ENCODE measurements around the gene SIDT2. TPM values are rescaled to one million over a fixed set of nuclear protein-coding genes. Genes with fewer than 3 reads are reported as not detected.

The SIDT2 gene
- polyA plus RNA-seq, 1 donor from 2014 or later = 11.1 TPM

GRCh38 chr11:117160826-117161225 is 17.7 kb upstream of the SIDT2 start:
- H4K20me1 ChIP-seq (ENCODE audit: insufficient read depth) = peaks cover 4% of the 10 kb centered on the region

GRCh38 chr11:117166491-117166890 is 12.1 kb upstream of the SIDT2 start:
- H3K9me3 ChIP-seq (ENCODE audit: low read length) = no peaks in the 10 kb centered on the region
- H4K20me1 ChIP-seq (ENCODE audit: insufficient read depth) = no peaks in the 10 kb centered on the region
- H3K79me2 ChIP-seq (replicated peaks; ENCODE audit: insufficient read depth, low read length) = peaks cover 9% of the 10 kb centered on the region
- no peak overlapping the region for H3K4me3 ChIP-seq (ENCODE audit: low read length)
- H3K27ac ChIP-seq (ENCODE audit: low read length) = no peak overlapping the region
- H3K9ac ChIP-seq (ENCODE audit: low read length) = no peak overlapping the region
- peaks cover 4% of the 10 kb centered on the region for H3K36me3 ChIP-seq (ENCODE audit: insufficient read depth, low read length)
- H3K4me2 ChIP-seq (ENCODE audit: low read length) = no peak overlapping the region
- no peaks in the 10 kb centered on the region for H3K9me2 ChIP-seq (ENCODE audit: insufficient read depth, low read length)
- H3K27me3 ChIP-seq (ENCODE audit: insufficient read depth, low read depth, low read length) = no peaks in the 10 kb centered on the region
- H2AFZ ChIP-seq (ENCODE audit: low read depth, low read length) = no peak overlapping the region
- no peaks in the 10 kb centered on the region for H3F3A ChIP-seq (ENCODE audit: insufficient read depth, low read length, poor library complexity, severe bottlenecking)
- no peak for TF ChIP-seq CTCF (IDR thresholded peaks at IDR 0.05; ENCODE audit: poor library complexity, severe bottlenecking)
- no peak for TF ChIP-seq EP300 (conservative IDR thresholded peaks at IDR 0.05; ENCODE audit: poor library complexity, severe bottlenecking)
- TF ChIP-seq SMC3 (conservative IDR thresholded peaks at IDR 0.05; ENCODE audit: poor library complexity) = no peak
- TF ChIP-seq TAF1 (IDR thresholded peaks at IDR 0.05; ENCODE audit: low read depth) = no peak
- TF ChIP-seq POLR2AphosphoS5 (IDR thresholded peaks at IDR 0.05) = no peak
- no peak for TF ChIP-seq RAD21 (conservative IDR thresholded peaks at IDR 0.05)
- TF ChIP-seq MXI1 (conservative IDR thresholded peaks at IDR 0.05; ENCODE audit: poor library complexity, severe bottlenecking) = no peak

More at GRCh38 chr11:117160826-117161225, 17.7 kb upstream of the SIDT2 start:
- Histone ChIP-seq H3F3A (ENCODE audit: insufficient read depth, low read length, poor library complexity, severe bottlenecking) (no peaks in the 10 kb centered on the region), H2AFZ (ENCODE audit: low read depth, low read length) (no peak overlapping the region), H3K27ac (ENCODE audit: low read length) (no peak overlapping the region), H3K9ac (ENCODE audit: low read length) (no peak overlapping the region), H3K4me3 (ENCODE audit: low read length) (no peak overlapping the region), H3K27me3 (ENCODE audit: insufficient read depth, low read depth, low read length) (no peaks in the 10 kb centered on the region), H3K36me3 (ENCODE audit: insufficient read depth, low read length) (peaks cover 4% of the 10 kb centered on the region), H3K79me2 (replicated peaks; ENCODE audit: insufficient read depth, low read length) (peaks cover 20% of the 10 kb centered on the region), H3K9me3 (ENCODE audit: low read length) (no peaks in the 10 kb centered on the region), H3K4me2 (ENCODE audit: low read length) (no peak overlapping the region), H3K9me2 (ENCODE audit: insufficient read depth, low read length) (no peaks in the 10 kb centered on the region)
- TF ChIP-seq SMC3 (conservative IDR thresholded peaks at IDR 0.05; ENCODE audit: poor library complexity) (no peak), RAD21 (conservative IDR thresholded peaks at IDR 0.05) (no peak), CTCF (IDR thresholded peaks at IDR 0.05; ENCODE audit: poor library complexity, severe bottlenecking) (no peak), TAF1 (IDR thresholded peaks at IDR 0.05; ENCODE audit: low read depth) (no peak), EP300 (conservative IDR thresholded peaks at IDR 0.05; ENCODE audit: poor library complexity, severe bottlenecking) (no peak), EZH2 (IDR thresholded peaks at IDR 0.05; ENCODE audit: borderline replicate concordance, insufficient read depth, low read length, poor library complexity, severe bottlenecking) (no peak), POLR2AphosphoS5 (IDR thresholded peaks at IDR 0.05) (no peak), MXI1 (conservative IDR thresholded peaks at IDR 0.05; ENCODE audit: poor library complexity, severe bottlenecking) (no peak), REST (IDR thresholded peaks at IDR 0.05; ENCODE audit: borderline replicate concordance) (no peak)

Data from neural cell (in vitro differentiated cells).